Retinal pigment epithelial cell (primary cell): ENCODE data around the gene FAM135A.
A peak's percentile ranks its signal among the peaks of the same experiment; 100 is the strongest.
"Not testable (repeated sequence)": the region's sequence is repeated elsewhere in the genome, so short reads cannot be mapped to it uniquely, and the experiment has no call there.

Experiments
- DNase-seq: peaks from one replicate; pipeline ENCODE4 v3.0.0-alpha.2; 2010; ENCODE audit warnings: low read depth
- H3K4me3 ChIP-seq: 2 replicates; pipeline ENCODE4 v1.5.1; 2011; ENCODE audit warnings: mild to moderate bottlenecking, low read length, control low read depth, moderate library complexity
- TF ChIP-seq, protein P1 (sequence below): conservative IDR thresholded peaks from 2 replicates; pipeline ENCODE4 v1.5.1; 2011; ENCODE audit warnings: low read depth, low read length, control low read depth, inconsistent platforms

Gene FAM135A

DNA sequence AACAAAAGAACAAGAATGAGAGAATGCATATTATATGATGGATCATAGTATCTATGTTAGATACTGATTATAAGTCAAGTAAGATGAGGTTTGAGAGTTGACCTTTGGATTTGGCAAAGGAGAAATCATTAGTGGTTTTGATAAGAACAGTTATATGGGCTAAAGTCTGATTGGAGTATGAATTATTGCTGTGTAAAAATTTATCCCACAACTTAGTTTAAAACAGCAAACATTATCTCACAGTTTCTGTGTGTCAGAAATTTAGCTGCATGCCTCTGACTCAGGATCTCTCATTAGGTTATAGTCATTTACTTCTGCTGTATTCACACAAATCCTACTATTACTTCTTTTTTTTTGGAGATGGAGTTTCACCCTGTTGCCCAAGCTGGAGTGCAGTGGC is 56.7 kb downstream of the FAM135A start:
- no peak for DNase-seq
- TF ChIP-seq, protein P1, sequence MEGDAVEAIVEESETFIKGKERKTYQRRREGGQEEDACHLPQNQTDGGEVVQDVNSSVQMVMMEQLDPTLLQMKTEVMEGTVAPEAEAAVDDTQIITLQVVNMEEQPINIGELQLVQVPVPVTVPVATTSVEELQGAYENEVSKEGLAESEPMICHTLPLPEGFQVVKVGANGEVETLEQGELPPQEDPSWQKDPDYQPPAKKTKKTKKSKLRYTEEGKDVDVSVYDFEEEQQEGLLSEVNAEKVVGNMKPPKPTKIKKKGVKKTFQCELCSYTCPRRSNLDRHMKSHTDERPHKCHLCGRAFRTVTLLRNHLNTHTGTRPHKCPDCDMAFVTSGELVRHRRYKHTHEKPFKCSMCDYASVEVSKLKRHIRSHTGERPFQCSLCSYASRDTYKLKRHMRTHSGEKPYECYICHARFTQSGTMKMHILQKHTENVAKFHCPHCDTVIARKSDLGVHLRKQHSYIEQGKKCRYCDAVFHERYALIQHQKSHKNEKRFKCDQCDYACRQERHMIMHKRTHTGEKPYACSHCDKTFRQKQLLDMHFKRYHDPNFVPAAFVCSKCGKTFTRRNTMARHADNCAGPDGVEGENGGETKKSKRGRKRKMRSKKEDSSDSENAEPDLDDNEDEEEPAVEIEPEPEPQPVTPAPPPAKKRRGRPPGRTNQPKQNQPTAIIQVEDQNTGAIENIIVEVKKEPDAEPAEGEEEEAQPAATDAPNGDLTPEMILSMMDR = no peak
- no peak overlapping the region for H3K4me3 ChIP-seq

DNA sequence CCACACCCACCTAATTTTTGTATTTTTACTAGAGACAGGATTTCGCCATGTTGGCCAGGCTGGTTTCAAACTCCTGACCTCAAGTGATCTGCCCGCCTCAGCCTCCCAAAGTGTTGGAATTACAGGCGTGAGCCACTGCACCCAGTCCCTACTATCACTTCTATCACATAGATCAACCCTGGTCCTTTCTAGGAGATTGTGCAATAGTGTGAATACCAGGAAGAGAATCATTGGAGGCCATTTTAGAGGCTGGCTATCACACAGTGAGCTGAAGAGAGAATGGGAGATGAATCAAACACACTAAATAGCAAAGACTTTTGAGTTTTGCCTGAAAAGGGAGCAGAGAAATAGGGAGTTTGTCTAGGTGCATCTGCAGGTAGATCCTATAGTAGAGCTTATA is 57.2 kb downstream of the FAM135A start:
- not testable (repeated sequence) for DNase-seq, H3K4me3 ChIP-seq

- TF ChIP-seq, protein P1 = no peak
- H3K4me3 ChIP-seq = no peak overlapping the region
- peak; percentile 85 for DNase-seq
Observed at GRCh38 chr6:70474751-70475150, 61.4 kb downstream of the FAM135A start.

DNA sequence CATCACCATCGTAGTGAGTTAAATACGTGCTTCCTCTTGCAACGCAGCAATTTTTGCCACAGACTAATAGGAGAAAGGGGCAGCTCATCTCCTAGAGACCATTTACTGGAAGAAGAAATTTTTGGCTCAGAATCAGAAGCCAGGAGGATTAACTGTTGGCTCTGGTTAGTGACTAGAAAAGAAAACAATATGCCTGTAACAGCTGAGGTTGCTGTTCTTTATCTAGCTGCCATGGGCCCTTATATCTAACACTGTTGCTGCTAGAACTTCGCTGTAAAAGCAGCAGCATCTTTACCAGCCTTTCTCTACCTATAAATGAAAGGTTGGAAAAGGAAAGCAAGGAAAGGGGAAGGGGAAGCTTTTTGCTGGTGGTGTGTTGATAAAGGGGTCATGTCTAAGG is 65.9 kb downstream of the FAM135A start:
- no peak overlapping the region for H3K4me3 ChIP-seq
- DNase-seq = peak; percentile 81
- TF ChIP-seq, protein P1 = no peak

- not testable (repeated sequence) for H3K4me3 ChIP-seq, DNase-seq
Observed at GRCh38 chr6:70486638-70487037, 73.3 kb downstream of the FAM135A start.

DNA sequence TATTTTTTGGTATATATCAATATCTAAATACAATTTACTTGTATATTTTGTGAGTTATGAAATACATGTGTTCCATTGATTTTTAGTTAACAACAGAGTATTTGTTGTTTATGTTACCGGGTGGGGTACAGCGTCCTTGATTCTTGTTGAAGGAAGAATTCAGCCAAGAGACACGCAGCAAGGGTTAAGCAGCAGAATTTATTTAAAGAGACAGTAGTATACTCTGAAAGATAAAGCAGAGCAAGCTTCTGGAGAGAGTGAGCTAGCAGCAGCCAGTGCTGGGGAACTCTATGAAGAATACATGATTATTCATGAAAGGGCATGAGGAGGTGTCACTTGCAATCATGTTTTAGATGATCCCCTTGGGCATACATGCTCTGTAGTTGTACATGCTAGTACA is 76.1 kb downstream of the FAM135A start:
- DNase-seq = no peak
- TF ChIP-seq, protein P1 = no peak
- no peak overlapping the region for H3K4me3 ChIP-seq

GRCh38 chr6:70494833-70495232 is 81.5 kb downstream of the FAM135A start:
- TF ChIP-seq, protein P1 = no peak
- H3K4me3 ChIP-seq = no peak overlapping the region

DNA sequence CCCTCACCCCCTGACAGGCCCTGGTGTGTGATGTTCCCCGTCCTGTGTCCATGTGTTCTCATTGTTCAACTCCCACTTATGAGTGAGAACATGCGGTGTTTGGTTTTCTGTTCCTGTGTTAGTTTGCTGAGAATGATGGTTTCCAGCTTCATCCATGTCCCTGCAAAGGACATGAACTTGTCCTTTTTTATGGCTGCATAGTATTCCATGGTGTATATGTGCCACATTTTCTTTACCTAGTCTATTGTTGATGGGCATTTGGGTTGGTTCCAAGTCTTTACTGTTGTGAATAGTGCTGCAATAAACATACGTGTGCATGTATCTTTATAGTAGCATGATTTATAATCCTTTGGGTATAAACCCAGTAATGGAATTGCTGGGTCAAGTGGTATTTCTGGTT is 82.5 kb downstream of the FAM135A start:
- H3K4me3 ChIP-seq, DNase-seq: not testable (repeated sequence)

More at GRCh38 chr6:70494833-70495232, 81.5 kb downstream of the FAM135A start:
- no peak for DNase-seq

GRCh38 chr6:70502484-70502883 is 89.2 kb downstream of the FAM135A start:
- DNase-seq = no peak
- TF ChIP-seq, protein P1 = no peak
- H3K4me3 ChIP-seq = no peak overlapping the region
